ENCODE measurements around the gene ADGRV1.

Gene ADGRV1

DNA sequence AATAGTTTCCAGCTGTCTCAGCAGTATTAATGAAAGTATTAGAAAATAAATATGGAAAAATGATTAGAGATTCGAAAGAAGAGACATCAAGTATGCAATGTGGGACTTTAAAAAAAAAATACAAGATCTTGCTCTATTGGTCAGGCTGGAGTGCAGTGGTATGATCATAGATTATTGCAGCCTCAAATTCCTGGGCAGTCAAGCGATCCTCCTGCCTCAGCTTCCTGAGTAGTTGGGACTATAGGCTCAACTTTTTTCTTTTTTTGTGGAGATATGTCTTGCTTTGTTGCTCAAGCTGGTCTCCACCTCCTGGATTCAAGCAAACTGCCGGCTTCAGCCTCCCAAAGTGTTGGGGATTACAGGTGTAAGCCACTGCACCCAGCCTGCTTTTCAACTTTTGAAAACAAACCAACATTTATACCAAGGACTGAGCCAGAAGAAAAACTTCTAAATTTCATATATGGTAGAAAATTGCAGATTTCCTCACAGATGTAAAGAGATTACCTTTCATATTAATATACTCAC is 323.1 kb downstream of the ADGRV1 start:
- no peak for DNase-seq

DNA sequence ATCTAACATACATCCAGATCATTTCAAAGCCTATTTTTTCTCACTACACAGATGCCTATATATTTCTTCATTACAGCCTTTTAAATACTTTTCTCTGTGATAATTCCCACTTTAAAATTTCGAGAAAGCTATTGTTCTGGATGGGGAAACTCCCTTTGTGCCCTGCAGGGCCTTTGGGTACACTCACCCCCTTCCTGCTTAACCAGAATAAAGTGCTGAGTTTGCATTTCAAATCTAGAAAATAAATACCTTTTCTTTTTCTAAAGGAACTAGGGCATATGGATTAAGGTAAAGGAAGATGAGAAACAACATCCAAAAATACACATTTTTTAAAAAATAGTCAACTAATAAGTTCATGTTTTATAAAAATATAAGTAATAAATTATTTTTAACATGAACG is 323.9 kb downstream of the ADGRV1 start:
- DNase-seq: no peak

DNA sequence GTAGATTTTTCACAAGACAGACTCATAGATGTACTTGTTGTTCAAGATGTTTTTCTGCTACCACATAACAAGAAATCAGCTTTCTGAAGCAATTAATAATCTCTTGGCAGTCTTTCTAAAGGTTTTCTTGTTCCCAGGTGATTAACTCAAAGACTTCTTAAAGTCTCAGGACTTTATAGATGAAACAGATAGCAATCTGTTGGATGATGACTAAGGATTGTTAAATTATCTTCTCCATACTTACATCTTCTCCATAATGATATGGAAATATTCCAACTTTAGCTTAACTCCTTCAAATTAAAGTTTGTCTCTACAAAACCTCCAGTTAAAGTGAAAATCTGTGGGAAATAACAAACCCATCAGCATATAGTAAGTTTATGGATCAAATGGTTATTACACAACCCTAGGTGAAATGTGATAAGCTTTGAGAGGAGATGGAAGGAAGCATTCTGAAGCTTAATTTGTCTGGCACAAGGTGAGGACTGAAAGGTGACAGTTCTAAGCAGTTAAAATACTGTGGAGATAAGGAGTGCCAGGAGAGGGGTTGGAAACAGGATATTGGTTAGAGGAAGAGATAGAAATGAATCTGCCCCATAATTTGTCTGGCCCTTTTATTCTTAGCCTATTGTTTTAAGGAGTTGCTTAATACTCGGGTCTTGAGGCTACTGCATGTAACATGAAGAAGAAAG is 326.7 kb downstream of the ADGRV1 start:
- no peak for DNase-seq

DNA sequence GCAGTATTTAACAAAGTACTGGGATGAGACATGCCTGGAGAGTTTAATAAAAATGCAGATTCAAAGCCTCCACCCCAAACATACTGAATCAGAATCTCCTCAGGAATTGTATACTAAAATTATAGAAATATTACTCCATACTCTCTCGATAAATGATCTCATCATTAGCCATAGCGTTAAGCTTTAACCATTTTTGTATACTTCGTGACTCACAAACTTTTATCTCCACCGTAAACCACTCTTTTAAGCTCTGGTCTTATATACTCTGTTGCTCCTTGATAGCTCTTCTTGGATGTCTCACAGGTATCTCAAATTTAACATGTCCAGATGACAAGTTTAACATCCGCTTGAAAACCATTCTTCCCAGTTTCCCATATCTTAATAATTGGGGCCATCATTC is 327.8 kb downstream of the ADGRV1 start:
- DNase-seq: no peak

DNA sequence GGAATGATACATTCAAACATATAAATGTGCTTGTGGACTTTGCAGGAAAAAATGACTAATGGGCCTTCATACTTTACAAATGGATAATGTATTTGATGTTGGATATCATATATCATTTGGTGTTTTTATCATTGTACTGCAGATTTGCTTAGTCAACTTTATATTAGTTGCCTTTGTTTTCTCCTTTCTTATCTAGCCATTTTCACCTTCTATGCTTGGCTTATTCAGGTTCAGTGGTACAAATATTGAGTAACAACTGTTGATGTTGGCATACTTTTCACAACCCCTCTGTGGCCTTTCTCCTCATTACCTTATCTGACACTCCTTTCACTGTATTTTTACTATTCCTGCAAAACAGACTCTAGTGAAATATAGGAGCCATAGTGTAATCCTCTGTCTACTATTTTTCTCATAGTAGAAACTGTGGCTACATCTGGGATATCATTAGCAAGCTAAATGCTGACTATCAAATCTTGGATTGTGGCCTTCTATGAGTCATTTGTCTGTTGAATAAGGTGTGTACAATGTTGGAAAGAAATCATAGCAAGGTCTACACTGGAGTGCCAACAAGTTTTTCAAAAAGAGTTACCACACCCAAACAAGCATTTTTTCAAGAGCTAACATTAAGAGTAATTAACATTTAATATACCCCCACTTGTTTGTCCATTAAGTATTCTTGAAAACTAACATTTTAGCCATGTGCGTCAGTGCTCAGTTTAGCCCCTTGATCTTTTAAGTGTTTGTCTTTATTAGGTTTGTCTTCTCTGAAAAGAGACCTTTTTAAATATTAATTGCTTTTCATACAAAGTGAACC is 330.1 kb downstream of the ADGRV1 start:
- no peak for DNase-seq

DNA sequence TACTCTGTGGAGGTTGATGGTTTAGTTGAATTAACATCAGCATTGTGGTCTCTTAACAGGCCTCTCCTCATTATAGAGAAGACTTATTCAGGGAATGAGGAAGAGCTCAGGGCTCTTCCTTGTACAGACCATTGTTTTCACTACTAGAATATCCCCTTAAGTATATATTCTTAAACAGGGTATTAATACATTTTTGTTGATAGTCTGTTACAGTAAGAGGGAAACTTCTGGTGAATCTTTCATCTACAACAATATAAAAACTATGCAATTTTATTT is 330.7 kb downstream of the ADGRV1 start:
- no peak for DNase-seq

DNA sequence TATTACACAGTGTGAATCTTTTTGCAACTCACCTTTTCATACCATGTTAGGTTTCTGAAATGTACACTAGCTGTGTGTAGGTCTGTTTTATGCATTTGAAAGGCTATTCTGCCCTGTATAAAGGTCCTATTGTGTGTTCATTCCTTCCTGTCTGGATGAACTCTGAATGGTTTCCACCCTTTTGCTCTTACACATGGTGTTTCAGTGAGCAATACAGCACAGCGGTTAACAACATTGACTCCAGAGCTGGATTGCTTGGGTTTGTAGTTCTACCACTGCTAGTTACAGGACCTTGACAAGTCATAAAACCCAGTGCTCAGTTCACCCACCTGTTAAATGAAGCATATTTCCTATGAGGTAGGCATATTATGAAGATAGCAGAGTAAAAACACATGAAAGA is 331.6 kb downstream of the ADGRV1 start:
- DNase-seq: no peak

DNA sequence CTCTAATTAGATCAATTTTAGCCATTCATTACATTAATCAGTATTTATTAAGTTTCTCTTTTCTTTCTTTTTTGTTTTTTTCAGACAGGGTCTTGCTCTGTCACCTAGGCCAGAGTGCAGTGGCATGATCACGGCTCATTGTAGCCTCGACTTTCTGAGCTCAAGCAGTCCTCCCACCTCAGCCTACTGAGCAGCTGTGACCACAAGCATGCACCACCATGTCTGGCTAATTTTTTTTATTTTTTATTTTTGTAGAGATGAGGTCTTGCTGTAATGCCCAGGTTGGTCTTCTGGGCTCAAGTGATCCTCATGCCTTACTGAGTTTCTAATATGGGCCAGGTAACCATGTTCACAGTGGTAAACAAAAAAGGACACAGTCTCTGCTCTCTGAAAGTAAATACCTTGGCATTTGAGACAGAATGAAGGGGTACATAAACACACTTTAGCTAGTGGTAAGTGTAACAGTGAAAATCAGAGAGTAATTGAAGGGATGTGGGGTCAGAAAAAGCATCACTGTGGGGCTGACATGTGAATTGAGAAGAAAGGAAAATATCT is 336.3 kb downstream of the ADGRV1 start:
- no peak for DNase-seq

DNA sequence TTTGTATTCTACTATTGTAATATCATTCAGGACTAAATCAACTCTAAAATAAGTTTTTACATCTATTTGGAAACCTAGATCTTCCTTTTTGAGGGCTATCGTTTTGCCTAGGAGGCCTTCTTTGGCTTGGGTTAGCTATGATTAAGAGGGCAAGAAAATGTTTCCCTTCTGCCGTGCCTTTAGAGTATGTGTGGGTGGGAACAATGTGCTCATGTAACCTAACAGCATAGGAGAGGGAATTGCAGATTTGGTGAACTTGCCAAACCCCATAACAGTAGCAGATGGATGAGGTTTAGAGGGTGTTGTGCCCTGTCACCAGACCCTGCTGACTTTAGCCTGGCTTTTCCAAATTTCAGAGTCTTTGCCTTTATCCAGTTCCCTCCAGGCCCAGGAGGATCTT is 339.0 kb downstream of the ADGRV1 start:
- DNase-seq: no peak

DNA sequence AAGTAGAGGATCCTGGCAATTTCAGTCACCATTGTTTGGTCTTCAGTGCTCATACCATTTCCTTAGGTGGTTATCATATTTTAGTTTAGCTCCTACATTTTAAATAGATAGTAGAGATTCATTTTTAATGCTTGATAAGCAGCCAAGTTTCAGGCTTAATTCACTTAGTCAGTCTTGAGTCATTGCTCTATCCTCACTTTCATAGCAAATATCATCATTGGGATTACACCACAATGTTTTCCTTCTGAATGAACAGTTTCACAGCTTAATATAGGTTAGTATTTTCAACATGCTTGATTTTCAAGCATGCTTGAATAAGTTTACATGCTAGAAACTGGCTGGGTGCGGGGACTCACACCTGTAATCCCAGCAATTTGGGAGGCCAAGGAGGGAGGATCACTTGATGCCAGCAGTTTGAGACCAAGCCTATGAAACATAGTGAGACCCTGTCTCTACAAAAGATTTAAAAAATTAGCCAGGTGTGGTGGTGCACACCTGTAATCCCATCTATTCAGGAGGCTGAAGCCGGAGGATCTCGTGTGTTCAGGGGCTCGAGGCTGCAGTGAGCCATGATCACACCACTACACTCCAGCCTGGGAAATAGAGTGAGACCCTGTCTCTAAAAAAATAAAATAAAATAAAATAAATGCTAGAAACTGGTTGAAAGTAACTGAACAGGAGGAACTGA is 339.9 kb downstream of the ADGRV1 start:
- no peak for DNase-seq

DNA sequence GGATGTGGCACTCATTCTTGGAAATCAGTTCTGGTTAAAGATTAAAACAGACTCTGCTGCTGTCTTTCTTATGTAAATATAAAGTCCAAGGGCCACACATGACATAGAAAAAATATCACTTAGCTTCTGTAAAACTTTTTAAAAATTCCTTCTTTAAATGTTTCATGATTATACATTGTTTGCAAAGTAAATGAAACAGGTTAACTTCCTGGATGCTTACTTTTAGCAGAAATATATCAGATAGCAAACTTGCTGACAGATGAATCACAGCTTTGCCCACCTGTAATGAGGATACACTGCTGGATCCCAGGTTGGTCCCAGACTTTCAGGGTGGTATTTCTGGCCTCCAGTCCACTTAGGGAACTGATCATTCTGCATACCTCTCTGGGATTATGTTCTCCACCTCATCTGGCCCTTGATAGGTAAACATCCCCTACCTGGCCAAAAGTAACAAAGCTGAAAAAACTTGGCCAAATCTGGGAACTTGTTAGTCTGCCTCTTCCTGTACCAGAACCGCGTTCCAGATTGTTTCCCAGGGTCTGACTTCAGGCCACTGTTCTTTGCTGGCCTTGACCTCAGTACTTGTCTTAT is 340.5 kb downstream of the ADGRV1 start:
- DNase-seq: no peak

DNA sequence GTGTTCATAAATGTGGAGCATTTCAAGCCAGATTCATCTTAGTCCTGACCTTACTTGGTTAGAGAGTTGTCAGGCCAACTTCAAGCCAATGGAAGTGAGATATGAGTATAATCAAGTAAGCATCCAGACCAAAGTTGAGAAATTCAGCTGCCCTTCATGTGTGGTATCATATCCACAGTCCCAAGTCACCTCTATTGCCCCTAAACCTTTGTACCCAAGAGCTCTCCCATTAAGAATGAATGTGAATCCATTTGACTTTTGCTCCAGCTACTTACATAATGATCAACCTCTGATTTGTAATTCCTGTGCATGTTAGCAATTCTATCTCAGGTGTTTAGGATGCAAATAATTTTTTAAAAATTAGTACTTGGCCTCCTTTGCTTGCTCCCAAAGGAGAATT is 342.7 kb downstream of the ADGRV1 start:
- DNase-seq: no peak

DNA sequence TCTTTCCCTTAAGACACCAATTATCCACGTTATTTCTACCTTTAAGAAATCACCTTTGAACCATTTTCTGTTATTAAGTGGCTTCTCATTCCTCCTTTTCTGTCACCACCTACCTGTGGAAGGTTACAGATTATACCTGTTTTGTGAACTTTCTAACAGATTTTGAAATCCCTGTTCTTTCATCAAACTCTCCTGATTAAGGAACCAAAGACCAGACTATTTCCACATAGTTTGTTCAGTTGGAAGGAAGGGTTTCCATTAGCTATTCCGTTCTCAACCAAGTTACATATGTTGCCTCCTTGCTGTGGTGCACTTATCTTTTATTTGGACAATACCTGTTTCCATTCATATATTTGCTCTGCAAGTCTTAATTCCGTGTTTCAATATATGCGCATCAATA is 343.6 kb downstream of the ADGRV1 start:
- no peak for DNase-seq

DNA sequence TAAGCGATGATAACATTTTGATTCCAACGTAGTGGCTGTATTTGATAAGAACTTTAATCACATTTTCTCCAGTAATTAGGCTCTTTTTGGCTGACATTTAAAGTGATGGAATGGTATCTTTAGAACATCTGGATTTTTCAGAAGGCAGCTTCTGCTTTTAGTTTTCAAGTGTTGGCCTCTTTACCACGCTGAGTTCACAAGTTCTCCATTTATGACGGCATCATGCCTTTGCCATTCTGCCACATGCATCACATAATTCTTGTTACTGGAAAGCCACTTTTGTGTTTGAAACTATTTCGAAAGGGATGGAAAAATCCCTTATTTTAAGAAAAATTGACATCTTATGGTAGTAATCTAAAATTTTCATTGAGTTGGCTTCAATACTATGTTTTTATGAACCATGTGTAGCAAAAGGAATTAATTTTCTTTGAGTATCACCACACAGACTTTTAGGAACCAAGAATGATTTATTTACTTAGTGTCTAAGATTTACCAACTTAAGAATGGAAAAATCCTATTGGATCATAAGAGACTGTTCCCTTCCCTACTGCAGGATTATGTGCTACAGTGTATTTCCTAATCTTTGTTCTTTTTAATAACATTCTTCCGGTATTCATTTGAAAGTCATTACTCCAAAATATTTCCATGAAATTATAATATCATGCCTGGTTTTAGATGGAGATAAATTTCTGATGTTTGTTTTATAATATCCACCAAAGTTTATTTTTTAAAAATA is 344.2 kb downstream of the ADGRV1 start:
- DNase-seq: no peak

DNA sequence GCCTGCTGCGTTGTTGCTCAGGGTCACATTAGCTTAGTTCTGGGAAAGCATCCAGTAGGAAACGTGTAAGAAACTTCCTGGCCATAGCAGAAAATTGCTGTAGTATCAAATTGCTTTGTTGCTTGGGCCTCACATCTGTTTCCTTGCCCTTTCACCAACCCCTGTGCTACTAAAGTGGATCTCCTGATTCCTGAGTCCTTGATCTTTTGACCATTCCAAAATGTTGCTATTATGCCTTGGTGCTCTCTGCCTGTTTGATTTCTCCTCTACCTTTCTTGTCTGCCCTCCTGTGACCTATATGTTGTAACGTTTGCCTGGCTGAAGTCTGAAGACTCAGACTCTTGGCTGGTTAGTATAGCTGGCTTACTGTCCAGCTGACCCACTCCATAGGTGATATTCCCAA is 350.5 kb downstream of the ADGRV1 start:
- no peak for DNase-seq

DNA sequence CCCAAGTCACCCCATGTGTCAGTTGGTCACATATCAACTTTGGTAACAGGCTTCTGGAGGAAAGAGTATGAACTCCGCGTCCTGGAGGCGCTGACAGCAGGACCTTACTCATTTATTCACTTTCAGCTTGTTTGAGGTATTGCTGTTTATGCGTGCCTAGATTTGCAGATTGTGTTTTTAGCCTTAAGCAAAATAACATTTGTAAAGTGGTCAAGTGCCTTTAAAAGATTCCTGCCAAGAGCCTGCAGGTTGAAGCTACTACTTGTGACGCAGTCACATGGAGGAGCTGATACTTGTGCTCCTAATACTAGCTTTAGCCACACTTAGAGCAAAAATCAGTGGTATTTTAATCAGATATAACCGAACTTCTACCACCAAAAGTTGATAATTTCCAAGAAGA is 351.3 kb downstream of the ADGRV1 start:
- no peak for DNase-seq

DNA sequence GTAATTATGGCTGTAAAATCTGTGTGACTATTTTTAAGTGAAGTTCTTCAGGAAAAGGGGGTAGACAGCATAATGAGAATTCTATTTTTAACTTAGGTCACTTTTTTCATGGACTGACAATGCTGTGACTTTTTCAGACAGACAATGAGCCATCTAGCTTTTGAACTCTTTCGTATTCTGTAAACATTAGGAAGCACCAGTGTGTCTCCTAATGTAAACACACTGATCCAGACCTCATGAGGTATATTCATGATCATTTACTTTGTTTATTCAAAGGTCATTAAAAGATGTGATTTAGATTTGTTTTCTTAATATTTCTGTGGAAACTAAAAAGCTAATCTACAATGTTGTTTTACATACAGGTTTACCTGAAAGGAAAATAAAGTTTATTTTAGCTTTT is 352.6 kb downstream of the ADGRV1 start:
- DNase-seq: no peak

DNA sequence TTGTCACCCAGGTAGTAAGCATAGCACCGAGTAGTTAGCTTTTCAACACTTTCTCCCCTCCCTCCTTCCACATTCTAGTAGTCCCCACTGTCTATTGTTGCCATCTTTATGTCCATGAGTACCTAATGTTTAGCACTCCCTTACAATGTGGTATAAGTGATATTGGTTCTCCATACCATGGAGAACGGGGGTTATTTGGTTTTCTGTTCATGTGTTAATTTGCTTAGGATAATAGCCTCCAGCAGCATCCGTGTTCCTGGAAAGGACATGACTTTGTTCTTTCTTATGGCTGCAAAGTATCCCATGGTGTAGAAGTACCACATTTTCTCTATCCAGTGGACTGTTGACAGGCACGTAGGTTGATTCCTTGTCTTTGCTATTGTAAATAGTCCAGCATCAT is 353.9 kb downstream of the ADGRV1 start:
- no peak for DNase-seq

DNA sequence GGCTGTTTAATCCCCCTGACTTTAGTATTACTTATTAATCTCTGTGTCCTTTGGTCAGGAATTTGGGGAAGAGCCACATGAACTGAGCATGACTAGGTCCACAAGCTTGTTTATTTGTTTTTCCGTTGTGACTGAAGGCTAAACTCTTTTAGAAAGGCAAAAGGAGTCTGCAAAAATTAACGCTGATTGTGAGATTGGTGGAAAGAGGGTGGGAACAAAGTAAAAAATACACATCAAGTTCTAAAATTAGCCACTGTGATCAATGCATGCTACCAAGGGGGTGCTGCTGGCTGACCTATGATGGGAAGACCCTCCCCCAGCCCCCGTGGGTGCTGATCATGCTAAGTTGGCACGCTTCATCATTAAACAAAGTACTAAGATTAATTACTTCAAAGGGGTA is 356.8 kb downstream of the ADGRV1 start:
- DNase-seq: no peak

DNA sequence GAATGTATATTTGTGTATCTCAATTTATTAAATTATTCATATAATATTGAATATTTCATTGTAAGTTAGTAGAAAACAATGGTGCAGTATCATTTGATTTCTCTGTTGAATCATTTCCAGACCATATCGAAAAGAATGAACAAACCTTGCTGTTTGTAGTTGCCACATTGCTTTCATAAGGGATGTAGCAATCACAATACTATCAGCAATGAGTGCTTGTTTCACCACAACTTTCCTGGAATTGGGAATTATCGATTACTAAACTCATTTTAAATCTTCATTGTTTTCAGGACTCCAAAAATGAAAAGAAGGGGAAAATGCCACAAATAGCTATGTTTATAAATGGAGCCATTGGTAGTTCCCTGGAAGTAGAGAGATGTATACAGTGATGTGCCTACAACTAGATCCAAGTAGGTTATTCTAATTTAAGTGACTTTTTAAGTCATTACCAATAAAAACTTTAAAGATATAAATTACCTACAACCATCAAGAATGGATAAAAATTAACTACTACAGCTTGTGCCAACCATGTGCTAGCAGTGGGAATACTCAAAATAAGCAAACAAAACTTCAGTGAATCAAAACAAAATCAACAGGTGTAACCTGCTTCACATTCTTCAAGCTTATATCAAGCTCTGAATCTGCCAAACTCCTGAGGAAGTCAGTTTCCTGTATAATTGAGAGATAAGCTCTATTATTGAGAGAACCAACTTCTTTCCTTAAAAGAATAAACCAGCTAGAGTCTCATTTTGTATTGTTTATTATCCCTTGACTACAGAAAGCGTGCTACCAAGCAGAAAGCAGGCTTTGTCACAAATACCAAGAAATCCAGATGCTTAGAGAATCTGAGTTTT is 358.6 kb downstream of the ADGRV1 start:
- DNase-seq: no peak

DNA sequence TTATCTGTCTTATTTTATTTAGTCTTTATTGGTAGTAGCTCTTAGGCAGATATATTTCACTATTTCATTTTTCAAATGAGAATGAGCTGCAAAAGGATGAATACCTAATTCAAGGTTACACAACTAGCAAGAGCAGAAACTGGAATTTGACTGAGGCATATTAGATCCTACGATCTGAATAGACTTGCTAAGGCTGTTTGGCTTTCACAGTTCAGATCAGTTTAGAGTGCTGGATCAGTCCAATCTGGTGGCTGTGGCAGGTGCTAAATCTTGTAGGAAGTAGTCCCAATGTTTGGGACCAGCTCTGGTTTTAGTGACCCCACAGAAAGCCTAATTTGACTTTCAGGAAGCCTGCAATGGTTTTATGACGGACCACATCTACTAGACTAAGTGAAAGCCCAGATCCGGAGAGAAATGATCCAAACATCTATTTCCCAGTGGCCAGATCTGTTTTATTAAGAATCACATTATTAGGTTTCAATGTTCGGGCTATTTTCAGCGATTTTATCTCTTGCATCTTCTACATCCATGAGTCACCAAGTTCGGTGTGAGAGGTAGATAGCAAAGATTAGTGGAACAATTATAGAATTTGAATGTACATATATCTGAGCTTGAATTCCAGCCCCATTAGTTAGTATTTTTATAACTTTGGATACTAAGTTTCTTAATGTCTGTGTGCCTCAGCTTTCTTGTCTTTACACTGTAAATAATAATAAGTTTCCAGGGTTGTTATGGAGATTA is 359.5 kb downstream of the ADGRV1 start:
- no peak for DNase-seq

Data from activated CD4-positive, alpha-beta T cell treated with anti-CD3 and anti-CD28 coated beads, Interleukin-2, Interleukin-6, amounts not matched to agents 100 ng/mL and 50 ng/mL, durations not matched to agents 16 hours and 8 hours (primary cell).